ENCODE data around the gene THADA.

THADA gene

GRCh38 chr2:43360137-43360536, 235.7 kb downstream of the THADA start:
- no peak for DNase-seq (ENCODE audit: low read depth in 2 of 3, low spot score in 1 of 3)

GRCh38 chr2:43358410-43359201, 237.2 kb downstream of the THADA start:
- no peak for DNase-seq (ENCODE audit: low read depth in 2 of 3, low spot score in 1 of 3)

DNA sequence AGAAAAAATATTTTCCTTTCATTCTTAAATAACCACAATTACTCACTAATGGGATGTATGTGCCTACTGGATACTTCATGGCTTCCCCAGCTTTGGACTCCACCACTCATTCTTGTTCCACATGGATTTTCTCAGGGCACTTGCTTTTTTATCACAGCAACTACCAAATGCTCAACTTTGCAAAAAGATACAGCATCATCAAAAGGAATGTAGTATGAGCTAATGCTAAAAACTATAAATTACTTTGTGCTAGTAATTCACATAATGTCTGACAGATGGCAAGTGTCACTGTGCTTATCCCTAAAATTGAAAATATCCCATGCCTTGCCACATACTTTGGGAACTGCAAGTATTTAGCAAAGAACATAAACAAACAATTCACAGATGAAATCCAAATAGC, 239.1 kb downstream of the THADA start:
- DNase-seq (ENCODE audit: low read depth in 2 of 3, low spot score in 1 of 3), result no peak

GRCh38 chr2:43355399-43355798, 240.4 kb downstream of the THADA start:
- no peak for DNase-seq (ENCODE audit: low read depth in 2 of 3, low spot score in 1 of 3)

GRCh38 chr2:43349904-43350303, 245.9 kb downstream of the THADA start:
- no peak for DNase-seq (ENCODE audit: low read depth in 2 of 3, low spot score in 1 of 3)

- no peak for DNase-seq (ENCODE audit: low read depth in 2 of 3, low spot score in 1 of 3)
Observed at GRCh38 chr2:43348908-43349661, 246.8 kb downstream of the THADA start.

DNA sequence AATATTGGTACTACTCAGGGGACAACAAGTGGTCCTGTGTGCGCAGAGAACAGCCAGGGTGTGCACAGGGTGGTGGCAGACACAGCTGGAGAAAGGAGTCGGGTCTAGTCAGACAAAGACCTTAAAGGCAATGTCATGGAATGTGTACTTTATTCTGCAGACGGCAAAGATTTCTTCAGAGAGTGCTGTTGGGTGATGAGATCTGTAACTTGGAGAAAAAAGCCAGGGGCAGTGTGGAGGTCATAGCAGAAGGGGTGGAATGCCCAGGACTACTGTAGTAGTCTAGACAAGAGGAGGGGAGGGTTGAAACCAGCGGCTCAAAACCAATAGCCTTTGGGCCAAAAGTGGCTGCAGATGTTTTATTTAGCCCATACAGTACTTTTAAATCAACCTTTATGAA, 248.1 kb downstream of the THADA start:
- no peak for DNase-seq (ENCODE audit: low read depth in 2 of 3, low spot score in 1 of 3)

- DNase-seq (ENCODE audit: low read depth in 2 of 3, low spot score in 1 of 3), result no peak
Observed at GRCh38 chr2:43346602-43347567, 249.0 kb downstream of the THADA start.

- DNase-seq (ENCODE audit: low read depth in 2 of 3, low spot score in 1 of 3), result no peak
Observed at GRCh38 chr2:43345872-43346271, 250.0 kb downstream of the THADA start.

DNA sequence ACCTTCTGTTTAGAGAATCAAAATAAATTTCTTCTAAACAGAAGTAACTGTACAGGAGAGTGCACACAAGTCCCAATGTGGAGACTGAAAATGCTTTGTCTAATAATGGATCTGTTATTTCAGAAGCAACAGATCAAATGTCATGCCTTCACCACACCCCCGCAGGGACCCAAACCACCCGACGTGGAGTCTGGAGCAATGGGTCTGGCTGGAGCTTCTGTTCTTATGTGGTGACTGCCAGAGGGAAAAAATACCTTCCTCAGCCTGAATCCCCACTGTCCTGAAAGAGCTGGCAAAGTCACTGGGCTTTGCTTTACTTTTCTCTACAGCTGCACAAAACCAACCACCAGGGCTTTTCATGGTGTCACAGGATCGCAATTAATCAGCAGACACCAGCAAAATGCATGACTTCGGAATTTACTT, 250.4 kb downstream of the THADA start:
- no peak for DNase-seq (ENCODE audit: low read depth in 2 of 3, low spot score in 1 of 3)

GRCh38 chr2:43344868-43345373, 250.9 kb downstream of the THADA start:
- DNase-seq (ENCODE audit: low read depth in 2 of 3, low spot score in 1 of 3), result no peak

GRCh38 chr2:43343573-43344304, 252.1 kb downstream of the THADA start:
- DNase-seq (ENCODE audit: low read depth in 2 of 3, low spot score in 1 of 3), result no peak

- no peak for DNase-seq (ENCODE audit: low read depth in 2 of 3, low spot score in 1 of 3)
Observed at GRCh38 chr2:43341959-43342757, 253.7 kb downstream of the THADA start.

GRCh38 chr2:43340945-43341356, 254.9 kb downstream of the THADA start:
- DNase-seq (ENCODE audit: low read depth in 2 of 3, low spot score in 1 of 3), result no peak

DNA sequence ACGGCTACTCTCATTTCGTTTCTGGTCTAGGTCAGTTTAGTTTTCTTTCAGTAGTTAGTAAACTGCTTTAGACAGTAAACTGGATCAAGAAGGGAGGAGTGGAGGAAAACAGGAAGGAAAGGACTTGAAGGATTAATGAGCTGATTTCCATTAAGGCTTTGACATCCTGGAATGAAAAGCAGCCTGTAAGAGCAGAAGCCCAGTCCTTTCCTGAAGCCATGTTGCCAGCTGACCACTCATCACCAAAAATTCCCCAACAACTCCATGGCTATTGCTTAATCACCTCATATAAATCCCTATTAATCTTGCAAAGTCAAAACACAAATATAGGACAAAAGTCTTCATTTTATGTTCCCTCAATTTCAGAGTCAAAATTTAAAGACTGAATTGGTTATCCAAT, 255.8 kb downstream of the THADA start:
- no peak for DNase-seq (ENCODE audit: low read depth in 2 of 3, low spot score in 1 of 3)

DNA sequence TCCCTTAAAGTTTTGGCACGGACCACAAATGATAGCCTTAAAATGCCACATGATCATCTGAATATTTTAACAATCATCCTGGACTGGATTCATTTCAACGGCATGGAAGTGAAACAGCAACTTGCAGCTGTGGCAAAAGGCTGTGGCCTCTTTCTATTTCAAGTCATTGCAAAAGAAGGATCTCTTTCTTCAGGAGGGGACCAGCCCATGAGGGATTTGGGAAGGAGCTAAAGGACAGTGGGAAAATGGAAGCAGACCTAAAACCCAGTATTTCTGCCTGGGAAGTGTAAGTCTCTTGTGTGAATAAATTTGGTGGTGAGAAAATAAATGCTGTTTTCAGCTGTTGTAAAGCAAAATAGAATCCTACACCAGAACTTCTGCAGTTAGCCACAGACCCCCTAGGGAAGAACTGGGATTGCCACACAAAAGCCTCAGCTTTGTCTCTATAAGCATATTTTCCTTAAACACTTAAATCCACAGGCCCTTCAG, 262.1 kb downstream of the THADA start:
- DNase-seq (ENCODE audit: low read depth in 2 of 3, low spot score in 1 of 3), result no peak

GRCh38 chr2:43333101-43333655, 262.7 kb downstream of the THADA start:
- no peak for DNase-seq (ENCODE audit: low read depth in 2 of 3, low spot score in 1 of 3)

GRCh38 chr2:43332653-43333052, 263.2 kb downstream of the THADA start:
- no peak for DNase-seq (ENCODE audit: low read depth in 2 of 3, low spot score in 1 of 3)

DNA sequence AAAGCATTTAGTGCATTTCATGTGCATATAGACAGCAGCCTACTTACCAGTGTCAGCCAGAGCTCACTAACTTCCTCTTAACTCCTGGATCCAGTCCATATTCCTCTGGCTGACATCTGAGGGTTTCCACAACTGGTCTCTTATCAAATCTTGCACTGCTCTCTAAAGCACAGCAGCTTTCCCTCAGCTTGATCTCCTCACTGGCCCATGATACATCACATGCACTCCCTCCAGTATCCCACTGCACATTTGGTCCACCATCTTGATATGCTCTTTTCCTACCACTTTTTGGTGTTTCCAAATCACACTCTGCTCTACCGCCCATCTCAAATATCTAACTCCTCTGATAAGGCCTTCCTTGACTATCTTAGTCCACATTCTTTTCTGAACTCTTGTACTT, 264.4 kb downstream of the THADA start:
- no peak for DNase-seq (ENCODE audit: low read depth in 2 of 3, low spot score in 1 of 3)
